Body of pancreas (tissue), 4 donors: ENCODE results near the gene CAMTA1.

Experiments
- CTCF ChIP-seq, 7 experiments: fragments of 450-650 bp in 4 of 7; fragments of 200-600 bp in 3 of 7; sonication (generic) in 3 of 7; IDR thresholded peaks; one replicate each; pipeline ENCODE4 v1.5.1; 2016 to 2019; ENCODE audit warnings: antibody characterized with exemption in 7 of 7
- POLR2A ChIP-seq, 3 donors: fragments of 450-650 bp; IDR thresholded peaks; one replicate each; pipeline ENCODE4 v1.6.1; 2016; ENCODE audit warnings: antibody characterized with exemption in 3 of 3, mild to moderate bottlenecking in 2 of 3

- TF ChIP-seq CTCF (IDR thresholded peaks at IDR 0.05) (no peak), POLR2A (IDR thresholded peaks at IDR 0.05) (no peak)
Measured at GRCh38 chr1:7109901-7110300, 324.6 kb downstream of the CAMTA1 start.
